Psoas muscle (tissue), 8 donors: ENCODE results near the gene PKDCC. TPM values are rescaled to one million over a fixed set of nuclear protein-coding genes. Genes with fewer than 3 reads are reported as not detected.

Source experiments
- ATAC-seq, 4 donors: fragments of 200-7000 bp; cut with Tn5 transposase; one replicate each; pipeline ENCODE4 v1.9.1; 2020; ENCODE audit warnings: moderate library complexity in 3 of 4, mild to moderate bottlenecking in 2 of 4
- DNase-seq, 2 donors: peaks; one replicate each; pipeline ENCODE4 v3.0.0-alpha.2; 2020
- H3K27ac ChIP-seq: fragments of 200-600 bp; one replicate; pipeline ENCODE4 v1.8.0; 2022
- H3K27me3 ChIP-seq, 3 donors: fragments of 200-600 bp in 1 of 3; one replicate each; pipeline versions ENCODE4 v1.6.1 to v1.8.0; 2013 to 2022; ENCODE audit warnings: low read length in 2 of 3, mild to moderate bottlenecking in 2 of 3, moderate library complexity in 1 of 3; ENCODE audit not compliant: insufficient read depth in 3 of 3
- H3K36me3 ChIP-seq, 2 donors: fragments of 200-600 bp in 1 of 2; one replicate each; pipeline versions ENCODE4 v1.6.1 to v1.8.0; 2013 to 2022; ENCODE audit warnings: low read depth in 1 of 2, mild to moderate bottlenecking in 1 of 2, moderate library complexity in 1 of 2; ENCODE audit not compliant: insufficient read depth in 1 of 2
- H3K4me1 ChIP-seq: fragments of 200-600 bp; one replicate; pipeline ENCODE4 v1.8.0; 2022
- H3K4me3 ChIP-seq: fragments of 200-600 bp; one replicate; pipeline ENCODE4 v1.8.0; 2022; ENCODE audit warnings: mild to moderate bottlenecking
- H3K9me3 ChIP-seq: fragments of 200-600 bp; one replicate; pipeline ENCODE4 v1.8.0; 2022
- CTCF ChIP-seq: fragments of 200-600 bp; IDR thresholded peaks from one replicate; pipeline ENCODE4 v1.8.0; 2022; ENCODE audit warnings: antibody characterized with exemption
- WGBS, 3 donors: extraction: QIAGEN DNeasy Blood & Tissue Kit; methylation state at CpG; one replicate each; pipeline versions ENCODE4 v1.1.6 to v1.1.7; 2013; 5-methylcytosine and 5-hydroxymethylcytosine counted together
- intact Hi-C, 2 donors: fragments of 100-400 bp; cut with DNase I; formaldehyde crosslinking; loops; one replicate each; pipeline versions ENCODE4 v1.11.0 to v1.14.2; 2022
- polyA plus RNA-seq, 3 donors: library from polyadenylated mRNA; stranded (reverse); fragments of 200-250 nt; gene quantifications; one replicate each; pipeline ENCODE4 v1.2.3, GENCODE V29; 2013
- total RNA-seq, 4 donors: library from RNA; stranded (reverse); fragmentation: NEBNext Ultra II Directional in 2 of 4; extraction: Animal tissue kit (Norgen Biotek cat#: 25700) in 2 of 4; gene quantifications; one replicate each; pipeline versions ENCODE4 v1.2.1 to v1.2.4, GENCODE V29; 2021 to 2023
- donor health status: healthy with polysubstance abuse.
- donor health status: DM: no; HTN: no; CAD: no; lungs with moderate emphysema.
- donor health status: Bipolar disorder and iron deficiency.
- donor health status: healthy.
- donor health status: DM: yes; HTN: yes; CAD: no.
- donor health status: DM: no; HTN: no; CAD: no.
- donor health status: DM: no; HTN: no; CAD: no.
- donor health status: DM: yes; HTN: yes; CAD: no.

PKDCC gene
- total and polyA plus RNA-seq, 7 donors, result 45.6 to 209 (median 153) TPM

- DNase-seq (no peak), ATAC-seq (no peak)
- Histone ChIP-seq H3K27me3 (no peaks in the 10 kb centered on the region), H3K36me3 (no peaks in the 10 kb centered on the region), H3K4me1 (peaks cover 11% of the 10 kb centered on the region), H3K4me3 (no peak overlapping the region), H3K9me3 (no peaks in the 10 kb centered on the region), H3K27ac (no peak overlapping the region)
- WGBS, 3 donors, result 90 to 97% (median 95%) methylated on average over 3 of the region's 3 CpGs
- no peak for TF ChIP-seq CTCF
- intact Hi-C loops, result loop anchor here in 1 of 2 donors (2.0 kb wide), 1 partner anchor 117 kb away; no protein-coding TSS in a partner anchor
Observed at GRCh38 chr2:42043789-42044394, 3.9 kb upstream of the PKDCC start.

GRCh38 chr2:42044939-42045338, 2.9 kb upstream of the PKDCC start:
- H3K27ac ChIP-seq, result no peak overlapping the region
- no peaks in the 10 kb centered on the region for H3K9me3 ChIP-seq
- intact Hi-C loops, result loop anchor here in 1 of 2 donors (2.0 to 5.0 kb wide), 2 partner anchors 78 to 118 kb away; no protein-coding TSS in a partner anchor

GRCh38 chr2:42045352-42045751, 2.5 kb upstream of the PKDCC start:
- Histone ChIP-seq H3K27ac (no peak overlapping the region), H3K4me3 (no peak overlapping the region), H3K27me3 (no peaks in the 10 kb centered on the region), H3K36me3 (no peaks in the 10 kb centered on the region), H3K9me3 (no peaks in the 10 kb centered on the region), H3K4me1 (peaks cover 11% of the 10 kb centered on the region)
- 79 to 92% (median 84%) methylated on average over 3 of the region's 3 CpGs for WGBS, 3 donors
- ATAC-seq, result no peak
- intact Hi-C loops, result loop anchor here in 1 of 2 donors (2.0 to 5.0 kb wide), 2 partner anchors 78 to 119 kb away; no protein-coding TSS in a partner anchor
- DNase-seq, result no peak
- TF ChIP-seq CTCF, result no peak

More at GRCh38 chr2:42044939-42045338, 2.9 kb upstream of the PKDCC start:
- no peaks in the 10 kb centered on the region for H3K27me3 ChIP-seq
- DNase-seq (no peak), ATAC-seq (no peak)
- WGBS, 3 donors, result 68 to 94% (median 86%) methylated on average over 1 of the region's 1 CpG
- TF ChIP-seq CTCF, result no peak
- no peaks in the 10 kb centered on the region for H3K36me3 ChIP-seq
- peaks cover 11% of the 10 kb centered on the region for H3K4me1 ChIP-seq
- no peak overlapping the region for H3K4me3 ChIP-seq

- no peaks in the 10 kb centered on the region for H3K36me3 ChIP-seq
- H3K9me3 ChIP-seq, result no peaks in the 10 kb centered on the region
- intact Hi-C loops, result loop anchor here in 1 of 2 donors (2.0 to 5.0 kb wide), 2 partner anchors 79 to 119 kb away; no protein-coding TSS in a partner anchor
- H3K27me3 ChIP-seq, result no peaks in the 10 kb centered on the region
- H3K27ac ChIP-seq, result peak overlapping the region; percentile 87
- no peak for DNase-seq
- WGBS, 3 donors, result 54 to 75% (median 60%) methylated on average over 12 of the region's 12 CpGs
- peak overlapping the region; percentile 90 for H3K4me3 ChIP-seq
- no peak for TF ChIP-seq CTCF
- no peak for ATAC-seq
- peaks cover 18% of the 10 kb centered on the region for H3K4me1 ChIP-seq
Observed at GRCh38 chr2:42045848-42046748, 1.7 kb upstream of the PKDCC start.
